NB4 (cell line): ENCODE measurements around the gene HAAO.

Experiments used
- MYC ChIP-seq: IDR thresholded peaks from 2 replicates; pipeline ENCODE4 v1.6.1; 2011; ENCODE audit warnings: low read depth, low read length
- POLR2A ChIP-seq: IDR thresholded peaks from 2 replicates; pipeline ENCODE4 v1.6.1; 2011; ENCODE audit warnings: mild to moderate bottlenecking; ENCODE audit not compliant: insufficient read length; ENCODE audit errors: extremely low read depth

DNA sequence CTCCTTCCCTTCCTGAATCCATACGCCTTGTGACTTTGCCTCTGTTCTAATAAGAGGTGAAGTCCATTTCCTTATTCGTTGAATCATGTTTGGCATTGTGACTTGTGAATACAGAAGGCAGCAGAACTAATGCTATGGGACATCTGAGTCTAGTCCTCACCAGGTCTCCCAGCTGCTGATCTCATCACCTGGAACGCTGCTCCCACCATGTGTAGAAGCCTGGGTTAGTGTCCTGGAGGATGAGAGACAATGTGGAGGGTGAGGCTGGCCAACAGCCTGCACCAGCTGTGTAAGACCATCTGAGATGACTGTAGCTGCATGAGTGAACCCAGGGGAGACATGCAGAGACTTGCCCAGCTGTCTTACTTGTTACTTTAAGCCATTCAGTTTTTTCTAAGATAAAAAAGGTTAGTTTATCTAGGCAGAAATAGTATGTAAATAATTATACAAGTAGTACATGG lies 3.5 kb upstream of the HAAO start:
- TF ChIP-seq POLR2A = no peak
- no peak for TF ChIP-seq MYC
